ACC112 (cell line): Measurements from ENCODE around the gene PRAME.

ENCODE experiments used
- H2AFZ ChIP-seq: fragments of 200-600 bp; sonication (generic); one replicate; pipeline ENCODE4 v1.6.0; 2017; ENCODE audit warnings: antibody characterized with exemption, low read length; ENCODE audit not compliant: unreplicated experiment
- H3K27ac ChIP-seq: fragments of 200-600 bp; sonication (generic); 2 replicates; pipeline ENCODE4 v1.5.1; 2014; ENCODE audit warnings: low read depth, mild to moderate bottlenecking, antibody characterized with exemption, low read length, moderate library complexity
- H3K27me3 ChIP-seq: fragments of 200-600 bp; sonication (generic); 2 replicates; pipeline ENCODE4 v1.6.1; 2014; ENCODE audit warnings: mild to moderate bottlenecking, antibody characterized with exemption, low read length, moderate library complexity, mixed read lengths; ENCODE audit not compliant: insufficient read depth
- H3K36me3 ChIP-seq: fragments of 200-600 bp; sonication (generic); 2 replicates; pipeline ENCODE4 v1.6.1; 2016; ENCODE audit warnings: mild to moderate bottlenecking, antibody characterized with exemption, low read length, moderate library complexity, mixed read lengths; ENCODE audit not compliant: insufficient read depth
- H3K4me1 ChIP-seq: fragments of 200-600 bp; sonication (generic); one replicate; pipeline ENCODE4 v1.6.1; 2016; ENCODE audit warnings: low read length, mixed read lengths; ENCODE audit not compliant: insufficient read depth, unreplicated experiment, control insufficient read depth
- H3K4me3 ChIP-seq: fragments of 200-600 bp; sonication (generic); 2 replicates; pipeline ENCODE4 v1.5.1; 2014; ENCODE audit warnings: mild to moderate bottlenecking, low read depth, low read length
- H3K79me2 ChIP-seq: fragments of 200-600 bp; sonication (generic); one replicate; pipeline ENCODE4 v1.6.0; 2016; ENCODE audit warnings: low read length; ENCODE audit not compliant: control insufficient read depth, unreplicated experiment, insufficient read depth

PRAME gene

GRCh38 chr22:22556995-22557925 lies 1.8 kb downstream of the PRAME start:
- no peaks in the 10 kb centered on the region for H3K36me3 ChIP-seq
- H3K27me3 ChIP-seq = no peaks in the 10 kb centered on the region
- no peak overlapping the region for H3K27ac ChIP-seq
- H2AFZ ChIP-seq = no peak overlapping the region
- no peaks in the 10 kb centered on the region for H3K79me2 ChIP-seq
- H3K4me1 ChIP-seq = no peaks in the 10 kb centered on the region
- no peak overlapping the region for H3K4me3 ChIP-seq

GRCh38 chr22:22556578-22556977 lies 2.5 kb downstream of the PRAME start:
- no peaks in the 10 kb centered on the region for H3K79me2 ChIP-seq
- no peak overlapping the region for H3K4me3 ChIP-seq
- H3K36me3 ChIP-seq = no peaks in the 10 kb centered on the region
- H2AFZ ChIP-seq = no peak overlapping the region
- no peaks in the 10 kb centered on the region for H3K4me1 ChIP-seq
- no peaks in the 10 kb centered on the region; the same call in 1 of the 2 replicates for H3K27me3 ChIP-seq
- no peak overlapping the region for H3K27ac ChIP-seq

GRCh38 chr22:22555596-22555995 lies 3.5 kb downstream of the PRAME start:
- Histone ChIP-seq H2AFZ (no peak overlapping the region), H3K4me3 (no peak overlapping the region), H3K79me2 (no peaks in the 10 kb centered on the region), H3K27me3 (peaks cover 7% of the 10 kb centered on the region; the same call in 1 of the 2 replicates), H3K4me1 (no peaks in the 10 kb centered on the region), H3K27ac (no peak overlapping the region), H3K36me3 (no peaks in the 10 kb centered on the region)

GRCh38 chr22:22554587-22555284 lies 4.3 kb downstream of the PRAME start:
- no peaks in the 10 kb centered on the region for H3K36me3 ChIP-seq
- no peaks in the 10 kb centered on the region for H3K79me2 ChIP-seq
- no peak overlapping the region for H2AFZ ChIP-seq
- H3K27me3 ChIP-seq = peaks cover 11% of the 10 kb centered on the region
- H3K27ac ChIP-seq = no peak overlapping the region
- no peak overlapping the region for H3K4me3 ChIP-seq
- no peaks in the 10 kb centered on the region for H3K4me1 ChIP-seq

- Histone ChIP-seq H3K4me3 (no peak overlapping the region), H3K79me2 (no peaks in the 10 kb centered on the region), H2AFZ (no peak overlapping the region), H3K27ac (no peak overlapping the region), H3K27me3 (peaks cover 19% of the 10 kb centered on the region), H3K4me1 (no peaks in the 10 kb centered on the region), H3K36me3 (no peaks in the 10 kb centered on the region)
Observed at GRCh38 chr22:22553735-22554586, 5.1 kb downstream of the PRAME start.

GRCh38 chr22:22553141-22553540 lies 5.9 kb downstream of the PRAME start:
- H3K4me3 ChIP-seq = no peak overlapping the region
- H3K4me1 ChIP-seq = no peaks in the 10 kb centered on the region
- peaks cover 26% of the 10 kb centered on the region for H3K27me3 ChIP-seq
- H2AFZ ChIP-seq = no peak overlapping the region
- H3K27ac ChIP-seq = no peak overlapping the region
- H3K36me3 ChIP-seq = no peaks in the 10 kb centered on the region
- H3K79me2 ChIP-seq = no peaks in the 10 kb centered on the region

GRCh38 chr22:22552630-22553029 lies 6.4 kb downstream of the PRAME start:
- Histone ChIP-seq H3K36me3 (no peaks in the 10 kb centered on the region), H3K79me2 (no peaks in the 10 kb centered on the region), H2AFZ (no peak overlapping the region), H3K4me3 (no peak overlapping the region), H3K4me1 (no peaks in the 10 kb centered on the region), H3K27me3 (peaks cover 30% of the 10 kb centered on the region), H3K27ac (no peak overlapping the region)

GRCh38 chr22:22550789-22551434 lies 8.2 kb downstream of the PRAME start:
- H3K36me3 ChIP-seq = no peaks in the 10 kb centered on the region
- H2AFZ ChIP-seq = no peak overlapping the region
- no peaks in the 10 kb centered on the region for H3K4me1 ChIP-seq
- H3K79me2 ChIP-seq = no peaks in the 10 kb centered on the region
- no peak overlapping the region for H3K27ac ChIP-seq
- H3K27me3 ChIP-seq = peaks cover 30% of the 10 kb centered on the region
- H3K4me3 ChIP-seq = no peak overlapping the region

- Histone ChIP-seq H3K4me3 (no peak overlapping the region), H2AFZ (no peak overlapping the region), H3K27ac (no peak overlapping the region), H3K36me3 (no peaks in the 10 kb centered on the region), H3K27me3 (peaks cover 30% of the 10 kb centered on the region), H3K4me1 (no peaks in the 10 kb centered on the region), H3K79me2 (no peaks in the 10 kb centered on the region)
Observed at GRCh38 chr22:22548910-22549309, 10.2 kb downstream of the PRAME start.

GRCh38 chr22:22548317-22548716 lies 10.7 kb downstream of the PRAME start:
- no peak overlapping the region for H3K27ac ChIP-seq
- no peak overlapping the region for H3K4me3 ChIP-seq
- peaks cover 30% of the 10 kb centered on the region for H3K27me3 ChIP-seq
- H2AFZ ChIP-seq = no peak overlapping the region
- no peaks in the 10 kb centered on the region for H3K36me3 ChIP-seq
- H3K79me2 ChIP-seq = no peaks in the 10 kb centered on the region
- H3K4me1 ChIP-seq = no peaks in the 10 kb centered on the region
